Tibial artery (tissue), 4 donors: ENCODE results near the gene MAP3K20.
"Not testable (repeated sequence)": the region's sequence is repeated elsewhere in the genome, so short reads cannot be mapped to it uniquely, and the experiment has no call there.

ENCODE experiments used
- DNase-seq, 2 donors: peaks; one replicate each; pipeline ENCODE4 v3.0.0-alpha.2; 2019
- H3K27ac ChIP-seq, 2 donors: fragments of 200-600 bp; sonication (generic) in 1 of 2; 1 replicate in 1 of 2; 2 replicates in 1 of 2; pipeline ENCODE4 v1.5.1; 2018 to 2019; ENCODE audit warnings: mild to moderate bottlenecking in 1 of 2
- H3K27me3 ChIP-seq, 2 donors: fragments of 200-600 bp; sonication (generic) in 1 of 2; one replicate each; pipeline versions ENCODE4 v1.5.1 to v1.6.0; 2016 to 2019
- H3K36me3 ChIP-seq, 3 donors: fragments of 200-600 bp; sonication (generic) in 2 of 3; one replicate each; pipeline ENCODE4 v1.5.1; 2016 to 2019; ENCODE audit warnings: mild to moderate bottlenecking in 2 of 3
- H3K4me1 ChIP-seq, 4 donors: fragments of 200-600 bp; sonication (generic) in 2 of 4; 1 replicate in 3 of 4; 2 replicates in 1 of 4; pipeline ENCODE4 v1.5.1; 2016 to 2019
- H3K4me3 ChIP-seq, 2 donors: fragments of 200-600 bp; sonication (generic) in 1 of 2; 1 replicate in 1 of 2; 2 replicates in 1 of 2; pipeline ENCODE4 v1.5.1; 2018 to 2019; ENCODE audit warnings: mild to moderate bottlenecking in 2 of 2
- H3K9me3 ChIP-seq, 3 donors: fragments of 200-600 bp; sonication (generic) in 1 of 3; one replicate each; pipeline ENCODE4 v1.5.1; 2016 to 2019
- intact Hi-C: fragments of 100-400 bp; cut with DNase I; formaldehyde crosslinking; loops from one replicate; pipeline ENCODE4 v1.15.0; 2023; ENCODE audit warnings: low total_unique reads
- TF ChIP-seq, protein P1 (sequence below), 2 experiments: fragments of 200-600 bp in 1 of 2; fragments of 450-650 bp in 1 of 2; IDR thresholded peaks; one replicate each; pipeline ENCODE4 v1.5.1; 2017 to 2019; ENCODE audit warnings: antibody characterized with exemption in 2 of 2, mild to moderate bottlenecking in 1 of 2, moderate library complexity in 1 of 2

Gene MAP3K20

DNA sequence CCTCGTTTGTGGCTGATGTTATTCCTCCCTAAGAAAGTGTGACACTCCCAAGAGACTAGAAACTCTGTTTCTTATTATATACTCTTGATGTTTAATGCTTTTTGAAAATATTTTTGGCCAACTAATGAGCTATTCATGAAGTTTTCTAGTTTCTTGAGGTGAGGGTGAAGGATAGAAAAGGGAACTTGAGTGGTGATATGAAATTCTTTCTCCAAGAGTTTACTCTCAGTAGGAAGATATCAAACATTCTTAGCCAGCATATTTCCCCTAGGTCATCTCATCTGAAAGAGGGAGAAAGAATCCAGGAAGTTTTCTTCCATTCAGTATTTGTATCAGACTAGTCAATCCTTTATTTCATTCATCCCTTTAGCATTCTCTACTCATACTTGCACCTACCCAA, 95.7 kb downstream of the MAP3K20 start:
- H3K27ac ChIP-seq, result no peak overlapping the region
- intact Hi-C loops, result no loop called here
- no peaks in the 10 kb centered on the region for H3K27me3 ChIP-seq
- TF ChIP-seq, protein P1, sequence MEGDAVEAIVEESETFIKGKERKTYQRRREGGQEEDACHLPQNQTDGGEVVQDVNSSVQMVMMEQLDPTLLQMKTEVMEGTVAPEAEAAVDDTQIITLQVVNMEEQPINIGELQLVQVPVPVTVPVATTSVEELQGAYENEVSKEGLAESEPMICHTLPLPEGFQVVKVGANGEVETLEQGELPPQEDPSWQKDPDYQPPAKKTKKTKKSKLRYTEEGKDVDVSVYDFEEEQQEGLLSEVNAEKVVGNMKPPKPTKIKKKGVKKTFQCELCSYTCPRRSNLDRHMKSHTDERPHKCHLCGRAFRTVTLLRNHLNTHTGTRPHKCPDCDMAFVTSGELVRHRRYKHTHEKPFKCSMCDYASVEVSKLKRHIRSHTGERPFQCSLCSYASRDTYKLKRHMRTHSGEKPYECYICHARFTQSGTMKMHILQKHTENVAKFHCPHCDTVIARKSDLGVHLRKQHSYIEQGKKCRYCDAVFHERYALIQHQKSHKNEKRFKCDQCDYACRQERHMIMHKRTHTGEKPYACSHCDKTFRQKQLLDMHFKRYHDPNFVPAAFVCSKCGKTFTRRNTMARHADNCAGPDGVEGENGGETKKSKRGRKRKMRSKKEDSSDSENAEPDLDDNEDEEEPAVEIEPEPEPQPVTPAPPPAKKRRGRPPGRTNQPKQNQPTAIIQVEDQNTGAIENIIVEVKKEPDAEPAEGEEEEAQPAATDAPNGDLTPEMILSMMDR (IDR thresholded peaks at IDR 0.05), result no peak
- peaks cover 0 to 37% (median 0%) of the 10 kb centered on the region in 4 donors for H3K4me1 ChIP-seq
- H3K36me3 ChIP-seq, result no peaks in the 10 kb centered on the region
- no peaks in the 10 kb centered on the region for H3K9me3 ChIP-seq
- no peak overlapping the region for H3K4me3 ChIP-seq
- no peak for DNase-seq

DNA sequence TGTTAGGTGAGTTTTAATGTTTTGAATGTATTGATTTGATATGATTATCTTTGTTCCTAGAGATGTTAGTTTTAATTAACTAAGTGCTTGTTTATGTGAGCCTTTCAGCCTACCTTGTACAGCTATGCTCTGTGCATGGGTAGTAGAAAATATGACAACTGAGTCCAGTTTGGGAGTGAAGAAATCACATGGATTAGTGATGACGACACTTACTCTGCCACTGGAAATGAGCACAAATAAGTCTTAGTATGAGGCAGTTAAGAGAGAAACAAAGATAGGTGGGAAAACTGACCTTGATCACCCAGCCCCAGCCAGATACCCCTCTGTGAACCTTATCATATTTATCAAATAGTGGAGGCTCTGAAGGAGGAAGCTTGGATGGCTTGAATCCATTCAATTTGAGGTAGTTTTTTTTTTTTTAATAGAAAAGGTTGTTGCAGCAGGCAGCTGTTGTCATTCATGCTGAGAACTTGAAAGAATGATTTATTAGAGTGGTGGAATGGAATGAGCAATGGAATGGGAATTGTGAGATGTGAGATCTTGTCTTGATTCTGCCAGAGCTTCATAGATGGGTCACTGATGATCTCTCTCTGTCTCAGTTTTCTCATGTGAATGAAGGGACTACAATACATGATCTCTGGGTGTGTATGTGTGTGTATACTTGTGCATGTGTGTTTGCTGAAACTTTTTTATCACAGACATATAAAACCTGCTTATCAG, 96.4 kb downstream of the MAP3K20 start:
- TF ChIP-seq, protein P1 (IDR thresholded peaks at IDR 0.05), result no peak
- no peak for DNase-seq
- H3K36me3 ChIP-seq, result no peaks in the 10 kb centered on the region
- no peaks in the 10 kb centered on the region for H3K9me3 ChIP-seq
- H3K4me1 ChIP-seq, result peaks cover 0 to 35% (median 0%) of the 10 kb centered on the region in 4 donors
- intact Hi-C loops, result no loop called here
- H3K27me3 ChIP-seq, result no peaks in the 10 kb centered on the region
- no peak overlapping the region for H3K4me3 ChIP-seq
- H3K27ac ChIP-seq, result no peak overlapping the region

DNA sequence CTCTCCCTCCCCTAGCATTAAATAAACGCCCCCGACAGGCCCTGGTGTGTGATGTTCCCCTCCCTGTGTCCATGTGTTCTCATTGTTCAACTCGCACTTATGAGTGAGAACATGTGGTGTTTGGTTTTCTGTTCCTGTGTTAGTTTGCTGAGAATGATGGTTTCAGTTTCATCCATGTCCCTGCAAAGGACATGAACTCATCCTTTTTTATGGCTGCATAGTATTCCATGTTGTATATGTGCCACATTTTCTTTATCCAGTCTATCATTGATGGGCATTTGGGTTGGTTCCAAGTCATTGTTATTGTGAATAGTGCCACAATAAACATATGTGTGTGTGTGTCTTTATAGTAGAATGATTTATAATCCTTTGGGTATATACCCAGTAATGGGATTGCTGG, 98.7 kb downstream of the MAP3K20 start:
- H3K4me3 ChIP-seq, DNase-seq, H3K27ac ChIP-seq, H3K36me3 ChIP-seq, H3K27me3 ChIP-seq, H3K9me3 ChIP-seq, intact Hi-C loops: not testable (repeated sequence)
- peaks cover 0 to 27% (median 0%) of the 10 kb centered on the region in 4 donors for H3K4me1 ChIP-seq

DNA sequence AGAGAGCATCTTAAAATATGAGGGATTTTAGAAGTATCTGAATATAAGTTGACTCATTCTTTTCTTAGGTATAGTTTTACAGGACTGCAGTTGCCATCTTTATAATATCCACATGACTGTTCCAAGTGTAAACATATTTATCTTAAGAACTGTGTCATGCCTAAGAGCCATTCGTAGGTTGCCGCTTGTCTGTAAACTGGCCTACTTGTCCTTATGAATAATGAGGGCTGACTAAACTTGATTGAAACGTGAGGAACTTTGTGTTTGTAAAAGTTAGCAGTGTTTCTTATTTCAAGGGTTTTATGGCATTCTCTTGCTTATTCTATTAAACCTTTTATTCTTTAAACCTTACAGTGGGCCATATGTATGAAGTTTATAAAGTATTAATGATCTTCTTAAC, 99.6 kb downstream of the MAP3K20 start:
- no peak overlapping the region for H3K27ac ChIP-seq
- DNase-seq, result no peak
- H3K4me1 ChIP-seq, result peaks cover 0 to 27% (median 0%) of the 10 kb centered on the region in 4 donors
- intact Hi-C loops, result no loop called here
- TF ChIP-seq, protein P1 (IDR thresholded peaks at IDR 0.05), result no peak
- no peaks in the 10 kb centered on the region for H3K9me3 ChIP-seq
- H3K4me3 ChIP-seq, result no peak overlapping the region
- no peaks in the 10 kb centered on the region for H3K36me3 ChIP-seq
- no peaks in the 10 kb centered on the region for H3K27me3 ChIP-seq

DNA sequence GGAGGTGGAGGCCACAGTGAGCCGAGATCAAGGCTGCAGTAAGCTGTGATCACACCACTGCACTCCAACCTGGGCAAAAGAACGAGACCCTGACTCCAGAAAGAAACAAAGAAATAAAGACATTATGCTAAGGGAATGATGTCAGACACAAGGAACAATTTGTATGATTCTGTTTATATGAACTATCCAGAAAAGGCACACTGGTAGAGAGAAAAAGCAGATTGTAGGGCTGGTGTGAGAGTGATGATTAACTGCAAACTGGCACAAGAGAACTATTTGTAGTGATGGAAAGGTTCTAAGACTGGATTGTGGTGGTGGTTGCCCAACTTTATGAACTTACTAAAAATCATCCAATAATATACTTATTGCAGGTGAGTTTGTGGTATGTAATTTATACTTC, 106.3 kb downstream of the MAP3K20 start:
- intact Hi-C loops, result no loop called here
- Histone ChIP-seq H3K27ac (peak overlapping the region in 1 of 2 donors; percentile 85), H3K9me3 (no peaks in the 10 kb centered on the region), H3K27me3 (no peaks in the 10 kb centered on the region), H3K4me1 (peaks cover 0 to 37% (median 22%) of the 10 kb centered on the region in 4 donors), H3K4me3 (no peak overlapping the region), H3K36me3 (no peaks in the 10 kb centered on the region)
- TF ChIP-seq, protein P1 (IDR thresholded peaks at IDR 0.05), result no peak
- no peak for DNase-seq

DNA sequence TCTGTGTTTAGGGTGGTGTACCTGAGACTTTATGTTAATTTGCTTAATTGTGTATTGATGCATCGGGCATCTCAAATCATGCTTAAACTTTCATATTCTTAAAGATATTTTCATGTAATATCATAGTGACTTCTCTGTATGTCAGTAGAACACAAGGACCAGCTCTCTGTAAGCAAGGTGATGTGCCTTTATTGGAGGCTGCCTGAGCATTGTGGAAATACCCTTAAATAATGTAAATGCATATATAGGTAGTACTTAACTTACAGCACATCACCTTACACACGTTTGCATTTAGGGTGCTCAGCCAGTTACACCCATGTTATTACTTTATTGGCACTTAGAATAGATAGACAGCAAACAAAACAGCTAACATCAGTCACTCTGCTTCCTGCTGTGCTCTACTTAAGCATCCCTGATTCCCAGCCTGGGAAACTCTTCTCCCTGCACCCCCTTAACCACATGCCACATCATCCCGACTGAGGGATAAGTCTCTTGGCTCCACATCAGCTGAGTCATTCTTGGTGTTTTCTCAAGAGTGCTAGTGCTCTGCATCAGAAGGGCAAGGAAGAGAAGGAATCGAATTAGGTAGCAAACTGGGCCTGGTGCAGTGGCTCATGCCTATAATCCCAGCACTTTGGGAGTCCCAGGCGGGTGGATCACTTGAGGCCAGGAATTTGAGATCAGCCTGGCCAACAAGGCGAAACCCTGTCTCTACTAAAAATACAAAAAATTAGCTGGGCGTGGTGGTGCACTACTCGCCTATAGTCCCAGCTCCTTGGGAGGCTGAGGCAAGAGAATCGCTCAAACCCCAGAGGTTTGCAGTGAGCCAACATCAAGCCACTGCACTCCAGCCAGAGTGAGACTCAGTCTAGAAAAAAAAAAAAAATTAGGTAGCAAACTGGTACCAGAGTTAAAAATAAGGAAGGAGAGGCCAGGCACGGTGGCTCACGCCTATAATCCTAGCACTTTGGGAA, 108.7 kb downstream of the MAP3K20 start:
- DNase-seq, result peak; percentile 84 to 86
- Histone ChIP-seq H3K27me3 (no peaks in the 10 kb centered on the region), H3K9me3 (no peaks in the 10 kb centered on the region), H3K36me3 (no peaks in the 10 kb centered on the region), H3K27ac (peak overlapping the region; percentile 80 to 85), H3K4me3 (no peak overlapping the region), H3K4me1 (peaks cover 0 to 61% (median 32%) of the 10 kb centered on the region in 4 donors)
- TF ChIP-seq, protein P1 (IDR thresholded peaks at IDR 0.05), result no peak
- intact Hi-C loops, result no loop called here
